Tibial artery (tissue), 4 donors: ENCODE data around the gene OSBPL6.

Experiments used
- DNase-seq, 2 donors: peaks; one replicate each; pipeline ENCODE4 v3.0.0-alpha.2; 2019
- H3K27ac ChIP-seq, 2 donors: fragments of 200-600 bp; sonication (generic) in 1 of 2; 1 replicate in 1 of 2; 2 replicates in 1 of 2; pipeline ENCODE4 v1.5.1; 2018 to 2019; ENCODE audit warnings: mild to moderate bottlenecking in 1 of 2
- H3K27me3 ChIP-seq, 2 donors: fragments of 200-600 bp; sonication (generic) in 1 of 2; one replicate each; pipeline versions ENCODE4 v1.5.1 to v1.6.0; 2016 to 2019
- H3K36me3 ChIP-seq, 3 donors: fragments of 200-600 bp; sonication (generic) in 2 of 3; one replicate each; pipeline ENCODE4 v1.5.1; 2016 to 2019; ENCODE audit warnings: mild to moderate bottlenecking in 2 of 3
- H3K4me1 ChIP-seq, 4 donors: fragments of 200-600 bp; sonication (generic) in 2 of 4; 1 replicate in 3 of 4; 2 replicates in 1 of 4; pipeline ENCODE4 v1.5.1; 2016 to 2019
- H3K4me3 ChIP-seq, 2 donors: fragments of 200-600 bp; sonication (generic) in 1 of 2; 1 replicate in 1 of 2; 2 replicates in 1 of 2; pipeline ENCODE4 v1.5.1; 2018 to 2019; ENCODE audit warnings: mild to moderate bottlenecking in 2 of 2
- H3K9me3 ChIP-seq, 3 donors: fragments of 200-600 bp; sonication (generic) in 1 of 3; one replicate each; pipeline ENCODE4 v1.5.1; 2016 to 2019
- intact Hi-C: fragments of 100-400 bp; cut with DNase I; formaldehyde crosslinking; loops from one replicate; pipeline ENCODE4 v1.15.0; 2023; ENCODE audit warnings: low total_unique reads
- TF ChIP-seq, protein P1 (sequence below), 2 experiments: fragments of 200-600 bp in 1 of 2; fragments of 450-650 bp in 1 of 2; IDR thresholded peaks; one replicate each; pipeline ENCODE4 v1.5.1; 2017 to 2019; ENCODE audit warnings: antibody characterized with exemption in 2 of 2, mild to moderate bottlenecking in 1 of 2, moderate library complexity in 1 of 2

The OSBPL6 gene

DNA sequence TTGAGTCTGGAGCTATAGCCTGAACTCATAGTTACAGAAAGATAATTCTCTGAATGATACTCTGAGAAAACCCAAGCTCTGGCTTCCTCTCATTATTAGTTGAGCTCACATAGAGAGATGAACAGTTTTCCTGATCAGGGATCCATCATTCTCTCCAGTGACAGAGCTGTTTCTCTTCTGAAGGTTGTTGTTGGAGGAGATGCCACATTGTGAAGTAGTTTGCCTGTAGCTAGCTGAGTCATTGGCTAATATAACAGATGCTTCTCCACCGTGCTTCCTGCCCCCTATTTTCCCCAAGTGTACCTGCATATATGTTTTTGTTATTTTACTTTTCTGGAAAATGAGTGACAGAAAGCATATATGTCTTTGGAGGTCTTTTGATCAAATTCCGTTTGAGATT is 64.6 kb downstream of the OSBPL6 start:
- Histone ChIP-seq H3K27ac (no peak overlapping the region), H3K4me3 (no peak overlapping the region), H3K4me1 (no peaks in the 10 kb centered on the region), H3K27me3 (no peaks in the 10 kb centered on the region), H3K36me3 (no peaks in the 10 kb centered on the region), H3K9me3 (no peaks in the 10 kb centered on the region)
- intact Hi-C loops: no loop called here
- TF ChIP-seq, protein P1, sequence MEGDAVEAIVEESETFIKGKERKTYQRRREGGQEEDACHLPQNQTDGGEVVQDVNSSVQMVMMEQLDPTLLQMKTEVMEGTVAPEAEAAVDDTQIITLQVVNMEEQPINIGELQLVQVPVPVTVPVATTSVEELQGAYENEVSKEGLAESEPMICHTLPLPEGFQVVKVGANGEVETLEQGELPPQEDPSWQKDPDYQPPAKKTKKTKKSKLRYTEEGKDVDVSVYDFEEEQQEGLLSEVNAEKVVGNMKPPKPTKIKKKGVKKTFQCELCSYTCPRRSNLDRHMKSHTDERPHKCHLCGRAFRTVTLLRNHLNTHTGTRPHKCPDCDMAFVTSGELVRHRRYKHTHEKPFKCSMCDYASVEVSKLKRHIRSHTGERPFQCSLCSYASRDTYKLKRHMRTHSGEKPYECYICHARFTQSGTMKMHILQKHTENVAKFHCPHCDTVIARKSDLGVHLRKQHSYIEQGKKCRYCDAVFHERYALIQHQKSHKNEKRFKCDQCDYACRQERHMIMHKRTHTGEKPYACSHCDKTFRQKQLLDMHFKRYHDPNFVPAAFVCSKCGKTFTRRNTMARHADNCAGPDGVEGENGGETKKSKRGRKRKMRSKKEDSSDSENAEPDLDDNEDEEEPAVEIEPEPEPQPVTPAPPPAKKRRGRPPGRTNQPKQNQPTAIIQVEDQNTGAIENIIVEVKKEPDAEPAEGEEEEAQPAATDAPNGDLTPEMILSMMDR (IDR thresholded peaks at IDR 0.05): no peak
- no peak for DNase-seq

DNA sequence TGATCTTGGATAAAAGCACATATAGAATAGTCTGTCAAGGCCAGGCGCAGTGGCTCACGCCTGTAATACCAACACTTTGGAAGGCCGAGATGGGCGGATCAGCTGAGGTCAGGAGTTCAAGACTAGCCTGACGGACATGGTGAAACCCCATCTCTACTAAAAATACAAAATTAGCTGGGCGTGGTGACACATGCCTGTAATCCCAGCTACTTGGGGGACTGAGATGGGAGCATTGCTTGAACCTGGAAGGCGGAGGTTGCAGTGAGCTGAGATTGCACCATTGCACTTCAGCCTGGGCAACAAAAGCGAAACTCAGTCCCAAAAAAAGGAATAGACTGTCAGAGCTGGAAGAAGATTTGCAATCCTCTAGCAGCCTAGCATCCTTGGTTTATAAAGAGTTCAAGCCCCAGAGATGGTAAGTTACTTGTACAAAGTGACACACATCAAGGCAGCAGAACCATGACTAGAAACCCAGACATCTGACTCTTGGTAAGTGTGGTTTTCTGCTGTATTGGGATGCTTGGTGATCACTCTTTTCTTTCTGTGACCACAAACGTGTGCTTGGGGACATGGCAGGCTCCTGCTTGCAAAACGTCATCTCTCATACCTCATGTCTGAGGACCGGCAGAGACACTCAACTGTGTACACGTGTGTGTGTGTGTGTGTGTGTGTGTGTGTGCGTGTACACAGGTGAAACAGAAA is 69.0 kb downstream of the OSBPL6 start:
- Histone ChIP-seq H3K4me1 (no peaks in the 10 kb centered on the region), H3K9me3 (no peaks in the 10 kb centered on the region), H3K4me3 (no peak overlapping the region), H3K27ac (no peak overlapping the region), H3K27me3 (no peaks in the 10 kb centered on the region), H3K36me3 (no peaks in the 10 kb centered on the region)
- TF ChIP-seq, protein P1 (IDR thresholded peaks at IDR 0.05): no peak
- intact Hi-C loops: no loop called here
- no peak for DNase-seq

DNA sequence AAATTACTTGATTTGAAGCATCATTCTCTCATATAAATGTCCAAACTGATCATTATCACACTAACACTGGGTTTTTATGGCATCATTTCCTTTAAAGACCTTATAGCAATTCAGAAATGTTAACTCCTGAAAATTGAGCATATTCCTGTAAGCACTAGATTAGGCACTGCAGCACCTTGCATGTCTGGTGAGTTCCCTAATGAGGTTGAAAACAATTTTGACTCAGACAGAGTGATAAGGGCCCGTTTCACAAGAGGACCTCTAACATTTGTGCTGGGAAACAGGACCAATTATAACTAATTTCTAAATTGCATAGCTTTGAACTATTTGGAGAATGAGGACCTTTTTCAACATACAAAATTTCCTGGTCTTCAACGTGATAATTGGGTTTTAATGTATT is 69.9 kb downstream of the OSBPL6 start:
- H3K4me1 ChIP-seq: no peaks in the 10 kb centered on the region
- intact Hi-C loops: no loop called here
- no peaks in the 10 kb centered on the region for H3K36me3 ChIP-seq
- TF ChIP-seq, protein P1 (IDR thresholded peaks at IDR 0.05): no peak
- no peak overlapping the region for H3K4me3 ChIP-seq
- H3K9me3 ChIP-seq: no peaks in the 10 kb centered on the region
- no peak overlapping the region for H3K27ac ChIP-seq
- H3K27me3 ChIP-seq: no peaks in the 10 kb centered on the region
- DNase-seq: no peak

DNA sequence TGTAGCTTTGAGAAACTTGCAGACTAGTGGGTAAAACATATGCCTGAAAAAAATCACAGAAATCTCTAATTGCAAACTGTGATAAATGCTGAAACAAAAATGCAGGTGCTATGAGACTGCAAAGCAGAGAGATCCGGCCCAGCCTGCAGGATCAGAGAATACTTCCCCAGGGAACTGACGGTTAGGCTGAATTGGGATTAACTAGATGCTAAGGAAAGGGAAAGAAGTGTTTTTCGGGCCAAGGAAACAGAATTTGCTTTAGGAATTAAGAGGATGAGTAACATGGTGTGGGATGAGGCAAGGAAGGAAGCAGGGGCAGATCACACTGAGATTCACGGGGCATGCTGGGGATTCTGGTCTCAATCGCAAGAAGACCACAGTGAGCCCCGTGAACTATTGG is 71.5 kb downstream of the OSBPL6 start:
- no peaks in the 10 kb centered on the region for H3K9me3 ChIP-seq
- intact Hi-C loops: no loop called here
- DNase-seq: no peak
- H3K4me1 ChIP-seq: no peaks in the 10 kb centered on the region
- no peaks in the 10 kb centered on the region for H3K27me3 ChIP-seq
- no peaks in the 10 kb centered on the region for H3K36me3 ChIP-seq
- no peak overlapping the region for H3K4me3 ChIP-seq
- TF ChIP-seq, protein P1 (IDR thresholded peaks at IDR 0.05): no peak
- H3K27ac ChIP-seq: no peak overlapping the region

DNA sequence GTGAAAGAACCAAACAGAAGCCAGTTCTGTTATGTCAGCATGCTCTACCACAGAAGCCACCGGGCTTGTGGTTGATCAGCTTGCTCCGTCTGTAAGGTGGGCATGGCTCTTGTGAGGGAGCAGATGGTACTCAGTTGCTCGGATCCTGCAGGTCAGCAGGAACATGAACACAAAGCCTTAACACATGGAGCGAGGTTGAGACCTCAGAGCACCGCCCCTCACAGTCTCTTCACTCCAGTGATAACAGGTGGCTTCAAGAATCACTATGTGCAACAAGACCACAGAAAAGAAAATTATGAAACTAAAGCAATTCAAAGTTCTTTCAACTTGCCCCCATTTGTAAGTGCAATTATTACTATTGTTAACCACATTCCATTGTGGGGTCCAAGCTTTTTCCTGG is 72.1 kb downstream of the OSBPL6 start:
- no peak for DNase-seq
- H3K36me3 ChIP-seq: no peaks in the 10 kb centered on the region
- no peaks in the 10 kb centered on the region for H3K27me3 ChIP-seq
- peaks cover 0 to 2% (median 0%) of the 10 kb centered on the region in 4 donors for H3K4me1 ChIP-seq
- TF ChIP-seq, protein P1 (IDR thresholded peaks at IDR 0.05): no peak
- no peak overlapping the region for H3K4me3 ChIP-seq
- intact Hi-C loops: no loop called here
- H3K27ac ChIP-seq: no peak overlapping the region
- H3K9me3 ChIP-seq: no peaks in the 10 kb centered on the region

DNA sequence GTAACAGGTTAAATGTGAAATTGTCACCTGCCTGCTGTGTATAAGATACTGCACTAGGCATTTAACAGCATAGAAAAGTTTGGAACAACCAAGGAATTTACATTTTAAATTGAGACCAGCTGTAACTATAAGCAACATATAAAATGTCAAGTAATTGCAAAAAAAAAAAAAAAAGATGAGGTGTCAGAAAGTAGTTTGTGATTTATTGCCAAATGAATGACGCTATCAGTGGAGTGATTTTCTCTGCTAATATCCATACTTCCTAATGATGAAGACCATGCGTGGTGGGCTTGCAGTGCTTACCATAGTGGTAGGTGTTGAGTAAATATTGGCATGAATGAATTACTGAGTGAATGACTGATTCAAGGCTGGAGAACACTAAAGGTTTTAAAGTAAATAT is 73.3 kb downstream of the OSBPL6 start:
- Histone ChIP-seq H3K36me3 (no peaks in the 10 kb centered on the region), H3K9me3 (no peaks in the 10 kb centered on the region), H3K27ac (no peak overlapping the region), H3K27me3 (no peaks in the 10 kb centered on the region), H3K4me1 (peaks cover 0 to 14% (median 0%) of the 10 kb centered on the region in 4 donors), H3K4me3 (no peak overlapping the region)
- intact Hi-C loops: no loop called here
- TF ChIP-seq, protein P1 (IDR thresholded peaks at IDR 0.05): no peak
- no peak for DNase-seq
